ENCODE data around the gene PIRT. TPM values are rescaled to one million over a fixed set of nuclear protein-coding genes. Genes with fewer than 3 reads are reported as not detected.

The PIRT gene
- total and polyA plus RNA-seq, 2 of the 8 experiments (the other 6 are each of a cell fraction or from before 2014, with no cell fraction given), result 0.03 TPM; not detected in 1

DNA sequence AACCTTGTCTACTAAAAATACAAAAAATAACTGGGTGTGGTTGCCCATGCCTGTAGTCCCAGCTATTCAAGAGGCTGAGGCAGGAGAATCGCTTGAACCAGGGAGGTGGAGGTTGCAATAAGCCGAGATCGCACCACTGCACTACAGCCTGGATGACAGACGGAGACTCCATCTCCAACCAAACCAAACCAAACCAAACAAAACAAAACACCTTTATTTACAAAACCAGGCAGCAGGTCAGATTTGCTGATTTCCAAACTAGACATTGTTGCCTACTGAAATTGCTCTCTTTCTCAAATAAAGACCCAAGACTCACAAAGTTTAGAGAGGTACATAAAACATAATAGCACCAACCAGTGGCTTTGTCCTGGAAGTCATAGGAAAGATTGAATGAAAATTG, 28.3 kb downstream of the PIRT start:
- Histone ChIP-seq H2BK120ac (replicated peaks; ENCODE audit: low read depth, low read length) (no peak overlapping the region), H2AFZ (ENCODE audit: low read length) (no peak overlapping the region), H3K79me1 (ENCODE audit: low read depth, low read length) (no peaks in the 10 kb centered on the region), H2BK5ac (ENCODE audit: low read depth, low read length) (no peak overlapping the region), H3K36me3 (ENCODE audit: control insufficient read depth in 2 of 4, insufficient read depth in 4 of 4, low read length in 3 of 4) (no peaks in the 10 kb centered on the region), H2BK20ac (ENCODE audit: low read length) (no peak overlapping the region), H3K56ac (replicated peaks; ENCODE audit: insufficient read length, low read depth, low read length) (no peak overlapping the region), H4K20me1 (replicated peaks in 1 of 2; ENCODE audit: control insufficient read depth in 1 of 2, insufficient read depth in 2 of 2, low read length in 2 of 2) (no peaks in the 10 kb centered on the region), H3K27me3 (replicated peaks in 1 of 4; ENCODE audit: control insufficient read depth in 3 of 4, extremely low read depth in 1 of 4, insufficient read depth in 3 of 4, low read length in 3 of 4) (no peaks in the 10 kb centered on the region), H2BK12ac (ENCODE audit: low read depth, low read length) (no peak overlapping the region), H3K18ac (ENCODE audit: extremely low read depth, low read length) (no peak overlapping the region), H3K9ac (replicated peaks in 1 of 4; ENCODE audit: extremely low read depth in 1 of 4, low read depth in 3 of 4, low read length in 3 of 4) (no peak overlapping the region), H3K23me2 (ENCODE audit: low read depth, low read length) (no peaks in the 10 kb centered on the region), H3K4ac (replicated peaks; ENCODE audit: insufficient read length, low read depth, low read length) (no peak overlapping the region), H3K4me2 (ENCODE audit: insufficient read depth in 1 of 2, low read depth in 2 of 2, low read length in 2 of 2) (no peak overlapping the region), H3K4me1 (replicated peaks in 1 of 4; ENCODE audit: control insufficient read depth in 3 of 4, insufficient read depth in 4 of 4, low read length in 3 of 4) (no peaks in the 10 kb centered on the region), H3K27ac (ENCODE audit: low read depth, low read length) (no peak overlapping the region), H2AK5ac (ENCODE audit: low read depth, low read length) (no peak overlapping the region), H4K8ac (ENCODE audit: extremely low read depth, insufficient read depth, low read length) (no peak overlapping the region), H3K4me3 (ENCODE audit: extremely low read depth in 1 of 4, insufficient read depth in 2 of 4, low read depth in 3 of 4, low read length in 4 of 4) (no peak overlapping the region), H3K79me2 (ENCODE audit: control insufficient read depth in 1 of 2, insufficient read depth in 2 of 2, low read length in 2 of 2) (no peaks in the 10 kb centered on the region), H3K9me3 (ENCODE audit: insufficient read depth in 2 of 2, low read depth in 1 of 2, low read length in 1 of 2) (no peaks in the 10 kb centered on the region), H3K14ac (ENCODE audit: insufficient read length) (no peak overlapping the region), H4K91ac (replicated peaks; ENCODE audit: insufficient read length, low read length) (no peak overlapping the region), H2BK15ac (ENCODE audit: low read length) (no peak overlapping the region), H4K5ac (ENCODE audit: insufficient read length, low read depth, low read length) (no peak overlapping the region), H3K23ac (ENCODE audit: insufficient read length) (no peak overlapping the region)
- FAIRE-seq (no peak), DNase-seq (ENCODE audit: low read depth in 1 of 2, low spot score in 2 of 2) (no peak)
- TF ChIP-seq CHD2 (IDR thresholded peaks at IDR 0.05; ENCODE audit: low read length) (no peak), RAD21 (IDR thresholded peaks at IDR 0.05 in 1 of 2, conservative IDR thresholded peaks at IDR 0.05 in 1 of 2; ENCODE audit: low read depth in 2 of 2, low read length in 2 of 2) (no peak), CBX5 (IDR thresholded peaks at IDR 0.05; ENCODE audit: low read depth, low read length) (no peak)
- ChIA-PET CTCF (ENCODE audit: partially characterized antibody) (interaction anchor here (1.4 kb wide), 1 partner anchor 37 kb away, joined by 4 read pairs; no protein-coding TSS in a partner anchor), POLR2A (ENCODE audit: partially characterized antibody) (interaction anchor here (0.6 to 1.1 kb wide), 2 partner anchors 15 to 23 kb away, joined by 3 to 4 read pairs; no protein-coding TSS in a partner anchor)
- 80% methylated on average over 4 of the region's 4 CpGs; no CpG with 5 or more reads in 1 of the 2 experiments for WGBS, 2 experiments (ENCODE audit: extremely low coverage in 1 of 2, insufficient coverage in 1 of 2, insufficient read length in 1 of 2, insufficient replicate concordance in 2 of 2, low coverage in 1 of 2, low lambda C conversion rate in 2 of 2, missing lambda C conversion rate in 1 of 2)

Measured in H1 (cell line).